Smooth muscle cell (in vitro differentiated cells): Measurements from ENCODE around the gene EXOC2. TPM values are rescaled to one million over a fixed set of nuclear protein-coding genes. Genes with fewer than 3 reads are reported as not detected.

Experiments
- DNase-seq: peaks from one replicate; lab custom pipeline; 2025; ENCODE audit not compliant: unreplicated experiment; lab: John Stamatoyannopoulos, UW
- H2AFZ ChIP-seq: fragments of 200-600 bp; sonication (generic); 2 replicates; pipeline ENCODE4 v1.6.0; 2016; ENCODE audit warnings: antibody characterized with exemption, low read depth, mild to moderate bottlenecking
- H3F3A ChIP-seq: fragments of 200-600 bp; sonication (generic); 2 replicates; pipeline ENCODE4 v1.6.0; 2017; ENCODE audit warnings: antibody characterized with exemption, low read depth
- H3K27ac ChIP-seq: fragments of 200-600 bp; sonication (generic); 2 replicates; pipeline ENCODE4 v1.5.1; 2016; ENCODE audit warnings: low read depth, mild to moderate bottlenecking
- H3K27me3 ChIP-seq: fragments of 200-600 bp; sonication (generic); 2 replicates; pipeline ENCODE4 v1.6.1; 2016; ENCODE audit warnings: low read depth, mild to moderate bottlenecking
- H3K36me3 ChIP-seq: fragments of 200-600 bp; sonication (generic); 2 replicates; pipeline ENCODE4 v1.5.1; 2016; ENCODE audit warnings: low read depth
- H3K4me1 ChIP-seq: fragments of 200-600 bp; sonication (generic); 2 replicates; pipeline ENCODE4 v1.5.1; 2016; ENCODE audit warnings: low read depth
- H3K4me2 ChIP-seq: fragments of 200-600 bp; sonication (generic); 2 replicates; pipeline ENCODE4 v1.6.0; 2016; ENCODE audit warnings: mild to moderate bottlenecking
- H3K4me3 ChIP-seq: fragments of 200-600 bp; sonication (generic); 2 replicates; pipeline ENCODE4 v1.5.1; 2016; ENCODE audit warnings: mild to moderate bottlenecking
- H3K79me2 ChIP-seq: fragments of 200-600 bp; sonication (generic); 2 replicates; pipeline ENCODE4 v1.6.0; 2016; ENCODE audit warnings: low read depth, mild to moderate bottlenecking
- H3K9ac ChIP-seq: fragments of 200-600 bp; sonication (generic); 2 replicates; pipeline ENCODE4 v1.6.0; 2016; ENCODE audit warnings: low read depth
- H3K9me3 ChIP-seq: fragments of 200-600 bp; sonication (generic); replicated peaks from 2 replicates; pipeline ENCODE4 v1.5.1; 2016; ENCODE audit warnings: low read depth
- H4K20me1 ChIP-seq: fragments of 200-600 bp; sonication (generic); 2 replicates; pipeline ENCODE4 v1.6.0; 2016; ENCODE audit warnings: low read depth
- WGBS: methylation state at CpG from one replicate; pipeline ENCODE4 v1.1.7; 2016; ENCODE audit warnings: low lambda C conversion rate; 5-methylcytosine and 5-hydroxymethylcytosine counted together
- polyA plus RNA-seq: library from polyadenylated mRNA; unstranded; fragments of >200 nt; fragmentation: Nextera tagmentation; extraction: Ambion mirVana; gene quantifications from 2 replicates; pipeline ENCODE4 v1.2.1, GENCODE V29; 2016
- total RNA-seq: library from RNA; depleted of rRNA; stranded (reverse); fragments of >200 nt; gene quantifications from 2 replicates; pipeline ENCODE4 v1.2.3, GENCODE V29; 2014
- TF ChIP-seq, protein P1 (sequence below): fragments of 200-600 bp; sonication (generic); IDR thresholded peaks from 2 replicates; pipeline ENCODE4 v1.5.1; 2017; ENCODE audit warnings: borderline replicate concordance, mild to moderate bottlenecking, antibody characterized with exemption; ENCODE audit not compliant: insufficient read depth, poor library complexity, severe bottlenecking

Gene EXOC2
- total and polyA plus RNA-seq, 2 experiments from 2014 or later: 21.9 to 33.9 TPM

DNA sequence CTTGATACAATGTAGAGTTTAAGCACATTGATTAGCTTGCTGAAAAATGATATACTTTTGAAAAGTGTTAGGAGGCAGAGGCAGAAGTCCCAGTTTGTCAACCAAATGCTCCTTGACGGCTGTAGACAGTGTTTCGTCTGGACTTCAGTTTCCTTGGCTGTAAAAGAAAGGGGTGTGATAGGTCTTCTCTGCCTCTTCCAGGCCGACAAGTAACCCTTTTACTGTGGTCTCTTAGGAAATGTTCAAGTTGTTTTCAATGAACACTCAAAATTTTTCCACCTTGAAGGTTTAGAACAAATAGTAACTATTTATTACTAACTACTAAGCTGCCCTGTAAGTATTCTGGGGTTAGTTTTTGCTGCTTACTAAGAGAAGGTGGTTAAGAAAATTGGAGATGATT, 179.0 kb downstream of the EXOC2 start:
- Histone ChIP-seq H3K4me3 (no peak overlapping the region), H3K9me3 (peaks cover 5% of the 10 kb centered on the region), H4K20me1 (peaks cover 5% of the 10 kb centered on the region), H3K27me3 (no peaks in the 10 kb centered on the region), H3K79me2 (no peaks in the 10 kb centered on the region), H3K9ac (no peak overlapping the region), H3K4me2 (no peak overlapping the region), H2AFZ (no peak overlapping the region), H3K36me3 (no peaks in the 10 kb centered on the region), H3K27ac (no peak overlapping the region), H3F3A (no peaks in the 10 kb centered on the region), H3K4me1 (no peaks in the 10 kb centered on the region)
- 85% methylated on average over 3 of the region's 3 CpGs for WGBS
- no peak for DNase-seq
- TF ChIP-seq, protein P1, sequence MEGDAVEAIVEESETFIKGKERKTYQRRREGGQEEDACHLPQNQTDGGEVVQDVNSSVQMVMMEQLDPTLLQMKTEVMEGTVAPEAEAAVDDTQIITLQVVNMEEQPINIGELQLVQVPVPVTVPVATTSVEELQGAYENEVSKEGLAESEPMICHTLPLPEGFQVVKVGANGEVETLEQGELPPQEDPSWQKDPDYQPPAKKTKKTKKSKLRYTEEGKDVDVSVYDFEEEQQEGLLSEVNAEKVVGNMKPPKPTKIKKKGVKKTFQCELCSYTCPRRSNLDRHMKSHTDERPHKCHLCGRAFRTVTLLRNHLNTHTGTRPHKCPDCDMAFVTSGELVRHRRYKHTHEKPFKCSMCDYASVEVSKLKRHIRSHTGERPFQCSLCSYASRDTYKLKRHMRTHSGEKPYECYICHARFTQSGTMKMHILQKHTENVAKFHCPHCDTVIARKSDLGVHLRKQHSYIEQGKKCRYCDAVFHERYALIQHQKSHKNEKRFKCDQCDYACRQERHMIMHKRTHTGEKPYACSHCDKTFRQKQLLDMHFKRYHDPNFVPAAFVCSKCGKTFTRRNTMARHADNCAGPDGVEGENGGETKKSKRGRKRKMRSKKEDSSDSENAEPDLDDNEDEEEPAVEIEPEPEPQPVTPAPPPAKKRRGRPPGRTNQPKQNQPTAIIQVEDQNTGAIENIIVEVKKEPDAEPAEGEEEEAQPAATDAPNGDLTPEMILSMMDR: no peak

DNA sequence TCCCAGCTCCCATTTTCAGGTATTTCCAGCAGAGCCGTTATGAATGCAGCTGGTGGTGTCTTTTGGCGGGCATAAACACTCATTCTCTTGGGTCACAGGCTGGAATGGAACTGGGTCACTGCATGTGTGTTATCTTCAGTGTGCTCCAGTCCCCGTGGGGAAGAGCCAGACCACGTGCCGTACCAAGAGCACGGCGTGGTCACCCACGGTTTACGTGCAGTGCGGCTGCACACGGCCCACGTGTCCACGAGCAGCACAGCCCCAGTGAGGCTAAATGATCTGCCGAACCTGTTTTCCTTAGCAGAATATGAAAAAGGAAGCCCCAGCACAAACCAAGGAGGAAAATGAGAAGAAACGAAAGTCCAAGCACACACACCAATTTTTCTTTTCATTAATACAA, 179.9 kb downstream of the EXOC2 start:
- Histone ChIP-seq H3K9ac (no peak overlapping the region), H3K4me3 (no peak overlapping the region), H2AFZ (no peak overlapping the region), H3F3A (no peaks in the 10 kb centered on the region), H3K27ac (no peak overlapping the region), H3K36me3 (no peaks in the 10 kb centered on the region), H4K20me1 (peaks cover 5% of the 10 kb centered on the region), H3K4me2 (no peak overlapping the region), H3K4me1 (no peaks in the 10 kb centered on the region), H3K79me2 (no peaks in the 10 kb centered on the region), H3K9me3 (no peaks in the 10 kb centered on the region), H3K27me3 (no peaks in the 10 kb centered on the region)
- DNase-seq: no peak
- 96% methylated on average over 15 of the region's 15 CpGs for WGBS
- TF ChIP-seq, protein P1: no peak

DNA sequence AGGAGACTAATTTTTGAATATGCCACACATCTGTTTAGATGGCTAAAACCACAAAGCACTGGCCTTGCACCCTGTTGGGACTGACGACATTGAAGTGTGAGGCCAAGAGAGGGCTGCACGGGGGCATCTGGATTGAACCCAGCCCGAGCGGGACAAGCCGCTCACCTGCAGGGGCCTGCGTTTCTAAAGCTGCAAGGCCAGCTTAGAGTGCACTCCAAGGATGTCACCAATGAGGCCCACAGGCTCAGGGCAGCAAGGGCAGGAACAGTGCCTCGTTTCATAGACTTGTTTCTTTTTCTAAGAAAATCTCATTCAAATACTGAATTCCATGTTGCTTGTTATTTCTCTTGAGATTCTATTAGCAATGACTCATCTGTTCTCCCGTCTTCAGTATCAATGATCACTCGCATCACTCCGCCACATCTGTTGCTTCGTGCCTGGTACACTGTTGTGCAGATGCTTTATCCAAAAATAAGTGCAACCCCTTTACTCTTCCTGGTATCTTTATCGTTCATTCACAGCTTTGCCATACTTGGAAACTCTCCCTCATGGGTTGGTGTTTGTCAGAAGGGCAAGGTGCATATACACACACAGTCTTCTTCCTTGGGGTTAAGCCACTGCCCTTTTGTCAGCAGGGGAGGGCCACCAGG, 181.3 kb downstream of the EXOC2 start:
- peaks cover 5% of the 10 kb centered on the region for H4K20me1 ChIP-seq
- H3K27me3 ChIP-seq: no peaks in the 10 kb centered on the region
- H3K36me3 ChIP-seq: no peaks in the 10 kb centered on the region
- no peaks in the 10 kb centered on the region for H3K79me2 ChIP-seq
- no peak overlapping the region for H3K27ac ChIP-seq
- H3K4me2 ChIP-seq: no peak overlapping the region
- H3K9me3 ChIP-seq: no peaks in the 10 kb centered on the region
- H3K9ac ChIP-seq: no peak overlapping the region
- no peaks in the 10 kb centered on the region for H3K4me1 ChIP-seq
- no peak for DNase-seq
- TF ChIP-seq, protein P1: no peak
- no peak overlapping the region for H3K4me3 ChIP-seq
- H2AFZ ChIP-seq: no peak overlapping the region
- 94% methylated on average over 12 of the region's 12 CpGs for whole genome bisulfite sequencing
- H3F3A ChIP-seq: no peaks in the 10 kb centered on the region

DNA sequence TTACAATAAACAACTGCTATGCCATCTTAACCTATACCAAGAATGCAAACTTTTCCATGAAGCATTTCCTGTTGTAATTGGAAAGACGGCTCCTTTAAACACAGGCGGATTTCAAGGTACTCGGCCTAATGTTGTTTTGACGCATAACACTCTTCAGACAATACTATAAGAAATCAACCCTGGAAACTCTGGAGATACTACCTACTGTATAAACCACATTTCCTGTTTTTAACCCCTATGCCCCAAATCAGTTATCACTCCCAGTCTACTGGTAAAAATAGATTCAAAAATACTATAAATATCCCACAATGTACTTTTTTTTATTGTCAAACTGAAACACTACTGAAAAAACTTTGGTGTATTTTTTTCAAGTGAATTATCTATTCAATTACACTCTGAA, 183.3 kb downstream of the EXOC2 start:
- Histone ChIP-seq H3K79me2 (no peaks in the 10 kb centered on the region), H3K27me3 (no peaks in the 10 kb centered on the region), H3K4me2 (no peak overlapping the region), H3K27ac (no peak overlapping the region), H3F3A (no peaks in the 10 kb centered on the region), H4K20me1 (peaks cover 3% of the 10 kb centered on the region), H3K4me1 (no peaks in the 10 kb centered on the region), H2AFZ (no peak overlapping the region), H3K36me3 (no peaks in the 10 kb centered on the region), H3K9ac (no peak overlapping the region), H3K9me3 (no peaks in the 10 kb centered on the region), H3K4me3 (no peak overlapping the region)
- TF ChIP-seq, protein P1: no peak
- DNase-seq: no peak
- WGBS: 89% methylated on average over 4 of the region's 4 CpGs
